Measurements from ENCODE around the gene HOXA6. TPM values are rescaled to one million over a fixed set of nuclear protein-coding genes. Genes with fewer than 3 reads are reported as not detected.

HOXA6 gene
- polyA plus RNA-seq, 1 donor from 2014 or later = 0.39 TPM

DNA sequence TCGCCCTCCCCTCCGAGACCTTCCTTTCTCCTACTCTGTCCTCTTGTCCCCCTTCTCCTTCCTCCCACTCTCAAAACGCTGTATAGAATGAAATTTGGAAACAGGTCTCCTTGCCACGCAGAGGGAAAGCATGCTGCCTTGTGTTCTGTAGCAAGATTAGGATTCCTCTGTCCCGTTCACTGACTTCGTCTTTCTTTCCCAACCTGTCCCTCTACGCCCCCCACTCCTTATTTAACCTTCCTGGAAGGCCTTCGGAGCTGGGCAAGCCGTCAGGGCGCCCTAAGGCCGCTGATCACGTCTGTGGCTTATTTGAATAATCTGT lies 16.4 kb upstream of the HOXA6 start:
- H3K27me3 Mint-ChIP-seq = peaks cover 52% of the 10 kb centered on the region
- H3K4me1 Mint-ChIP-seq = peaks cover 3 to 23% (median 6%) of the 10 kb centered on the region in 3 donors
- H3K9me3 Mint-ChIP-seq = peaks cover 0 to 10% (median 0%) of the 10 kb centered on the region in 3 donors
- peak overlapping the region; percentile 40 to 98 (median 60) for H3K27ac Mint-ChIP-seq
- H3K36me3 Mint-ChIP-seq = peaks cover 1% of the 10 kb centered on the region
- H3K4me3 Mint-ChIP-seq = peak overlapping the region in 2 of 4 donors; percentile 19 to 71

DNA sequence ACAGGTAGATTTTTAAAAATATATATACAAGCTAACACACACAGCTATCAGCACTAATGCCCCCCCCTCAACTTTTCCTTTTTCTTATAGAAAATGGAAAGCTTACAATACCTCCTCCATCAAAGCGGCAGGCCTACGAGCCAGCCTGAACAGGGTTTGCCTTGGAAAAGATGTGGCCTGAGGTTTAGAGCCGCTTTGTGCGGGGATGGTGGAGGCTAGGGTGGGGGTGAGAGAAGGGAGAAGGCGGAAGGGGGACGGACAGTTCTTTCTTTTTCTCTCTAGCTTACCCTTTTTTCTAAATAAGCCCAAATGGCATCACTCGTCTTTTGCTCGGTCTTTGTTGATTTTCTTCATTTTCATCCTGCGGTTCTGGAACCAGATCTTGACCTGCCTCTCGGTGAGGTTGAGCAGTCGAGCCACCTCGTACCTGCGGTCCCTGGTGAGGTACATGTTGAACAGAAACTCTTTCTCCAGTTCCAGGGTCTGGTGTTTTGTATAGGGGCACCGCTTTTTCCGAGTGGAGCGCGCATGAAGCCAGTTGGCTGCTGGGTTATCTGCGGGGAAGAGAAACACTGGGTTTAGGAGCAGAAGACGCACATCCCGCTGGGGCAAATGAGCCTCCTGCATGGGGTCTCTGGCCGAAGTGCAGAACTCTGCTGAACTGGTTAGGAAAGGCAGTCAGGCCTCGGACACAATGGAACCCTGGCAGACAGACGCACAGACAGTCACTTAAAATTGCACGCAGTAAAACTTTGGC lies 15.9 kb upstream of the HOXA6 start:
- Mint-ChIP-seq H3K27ac (peak overlapping the region; percentile 40 to 98 (median 60)), H3K9me3 (peaks cover 0 to 7% (median 0%) of the 10 kb centered on the region in 3 donors), H3K4me3 (peak overlapping the region in 1 of 4 donors; percentile 71), H3K4me1 (peaks cover 0 to 27% (median 8%) of the 10 kb centered on the region in 3 donors), H3K27me3 (peaks cover 51% of the 10 kb centered on the region), H3K36me3 (peaks cover 1% of the 10 kb centered on the region)

DNA sequence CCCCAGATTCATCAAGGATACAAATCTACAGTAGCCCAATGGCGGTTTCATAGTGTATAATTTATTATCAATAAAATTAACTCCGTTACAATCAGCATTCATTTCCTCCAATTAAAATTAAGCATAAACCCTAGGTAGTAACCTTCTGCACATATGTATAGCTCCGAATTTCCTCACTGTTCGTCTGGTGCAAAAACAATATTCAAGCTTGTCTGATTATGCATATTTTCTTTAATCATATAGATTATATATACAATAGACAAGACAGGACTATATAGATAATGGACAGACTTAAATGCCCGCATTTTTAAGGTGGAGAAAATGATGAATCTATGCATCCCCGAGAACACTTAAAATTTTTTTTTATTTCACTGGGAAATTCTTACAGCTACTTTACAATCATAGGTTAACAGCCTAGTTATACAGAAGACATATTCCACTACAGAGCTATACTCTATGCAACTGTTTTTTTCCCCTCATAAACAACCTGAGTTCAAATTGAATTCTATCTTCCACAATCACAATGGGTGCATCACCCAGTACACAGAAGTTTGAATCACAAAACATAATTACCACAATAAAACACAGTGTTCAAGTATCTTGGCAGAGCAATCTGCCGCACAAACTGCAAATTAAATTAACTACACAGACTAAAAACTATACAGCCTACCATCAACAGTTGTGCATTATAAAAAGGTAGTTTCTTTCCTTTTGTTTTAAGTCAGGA lies 15.2 kb upstream of the HOXA6 start:
- H3K9me3 Mint-ChIP-seq = peaks cover 0 to 11% (median 0%) of the 10 kb centered on the region in 3 donors
- peaks cover 2 to 35% (median 10%) of the 10 kb centered on the region in 3 donors for H3K4me1 Mint-ChIP-seq
- peaks cover 1% of the 10 kb centered on the region for H3K36me3 Mint-ChIP-seq
- peak overlapping the region in 1 of 4 donors; percentile 71 for H3K4me3 Mint-ChIP-seq
- H3K27me3 Mint-ChIP-seq = peaks cover 52% of the 10 kb centered on the region
- H3K27ac Mint-ChIP-seq = peak overlapping the region; percentile 40 to 98 (median 54)

DNA sequence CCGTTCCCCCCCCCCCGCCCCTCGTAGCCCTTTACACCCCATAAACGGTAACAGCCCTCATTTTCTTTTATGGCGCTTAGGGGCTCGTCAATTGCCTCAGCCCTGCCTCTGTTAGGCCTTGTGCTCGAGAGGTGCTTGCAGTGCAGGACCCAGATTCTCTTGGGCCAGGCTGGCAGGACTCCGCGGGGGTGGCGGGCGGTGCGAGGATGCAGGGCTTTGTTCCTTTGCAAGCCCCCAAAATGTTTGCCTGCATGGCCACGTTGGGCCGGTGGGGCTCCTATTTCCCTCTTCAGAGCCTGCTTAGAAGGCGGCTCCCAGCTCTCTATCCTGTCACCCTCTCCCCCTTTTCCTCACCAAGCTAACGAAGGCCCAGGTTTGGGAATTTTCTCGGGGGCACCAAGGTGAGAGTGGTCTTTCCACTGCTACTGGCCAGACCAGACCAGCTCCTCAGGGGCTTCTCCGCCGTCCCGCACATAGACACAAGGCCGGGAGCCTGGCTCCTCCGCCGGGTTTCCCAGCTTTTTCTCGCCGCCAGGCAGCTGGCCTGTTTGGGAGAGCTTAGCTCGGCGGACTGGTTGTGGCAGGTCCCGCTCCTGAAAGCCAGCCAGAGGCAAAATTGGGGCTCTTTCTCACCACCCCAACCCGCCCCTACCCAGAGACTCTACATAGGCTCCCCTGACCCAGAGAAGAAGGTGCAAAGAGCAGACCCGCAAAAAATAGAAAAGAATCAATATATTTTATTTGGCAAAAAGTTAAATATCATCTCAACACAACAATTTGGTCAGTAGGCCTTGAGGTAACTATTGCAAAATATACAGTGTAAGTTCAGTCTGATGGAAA lies 14.4 kb upstream of the HOXA6 start:
- peaks cover 0 to 14% (median 0%) of the 10 kb centered on the region in 3 donors for H3K9me3 Mint-ChIP-seq
- H3K27me3 Mint-ChIP-seq = peaks cover 51% of the 10 kb centered on the region
- peak overlapping the region in 2 of 3 donors; percentile 39 to 98 for H3K27ac Mint-ChIP-seq
- H3K4me3 Mint-ChIP-seq = peak overlapping the region in 2 of 4 donors; percentile 70 to 71
- peaks cover 1% of the 10 kb centered on the region for H3K36me3 Mint-ChIP-seq
- H3K4me1 Mint-ChIP-seq = peaks cover 3 to 35% (median 10%) of the 10 kb centered on the region in 3 donors

- Mint-ChIP-seq H3K36me3 (peaks cover 1% of the 10 kb centered on the region), H3K27me3 (peaks cover 55% of the 10 kb centered on the region), H3K9me3 (peaks cover 0 to 14% (median 0%) of the 10 kb centered on the region in 3 donors), H3K27ac (peak overlapping the region; percentile 92 to 98 (median 93)), H3K4me1 (peaks cover 3 to 35% (median 10%) of the 10 kb centered on the region in 3 donors), H3K4me3 (peak overlapping the region; percentile 77 to 94 (median 90))
These were observed 13.7 kb upstream of the HOXA6 start for GRCh38 chr7:27161214-27161720.

- peaks cover 55% of the 10 kb centered on the region for H3K27me3 Mint-ChIP-seq
- peak overlapping the region; percentile 92 to 98 (median 93) for H3K27ac Mint-ChIP-seq
- H3K4me3 Mint-ChIP-seq = peak overlapping the region; percentile 77 to 94 (median 90)
- peaks cover 4 to 35% (median 10%) of the 10 kb centered on the region in 3 donors for H3K4me1 Mint-ChIP-seq
- H3K9me3 Mint-ChIP-seq = peaks cover 0 to 10% (median 0%) of the 10 kb centered on the region in 3 donors
- H3K36me3 Mint-ChIP-seq = peaks cover 1% of the 10 kb centered on the region
These were observed 13.1 kb upstream of the HOXA6 start for GRCh38 chr7:27160546-27161213.

GRCh38 chr7:27160145-27160545 lies 12.6 kb upstream of the HOXA6 start:
- H3K9me3 Mint-ChIP-seq = peaks cover 0 to 13% (median 1%) of the 10 kb centered on the region in 3 donors
- H3K36me3 Mint-ChIP-seq = peaks cover 1% of the 10 kb centered on the region
- peaks cover 58% of the 10 kb centered on the region for H3K27me3 Mint-ChIP-seq
- peaks cover 6 to 39% (median 10%) of the 10 kb centered on the region in 3 donors for H3K4me1 Mint-ChIP-seq
- H3K4me3 Mint-ChIP-seq = peak overlapping the region; percentile 73 to 94 (median 88)
- peak overlapping the region; percentile 84 to 98 (median 92) for H3K27ac Mint-ChIP-seq

GRCh38 chr7:27159266-27160144 lies 11.9 kb upstream of the HOXA6 start:
- peaks cover 8 to 45% (median 14%) of the 10 kb centered on the region in 3 donors for H3K4me1 Mint-ChIP-seq
- peaks cover 0 to 15% (median 1%) of the 10 kb centered on the region in 3 donors for H3K9me3 Mint-ChIP-seq
- H3K36me3 Mint-ChIP-seq = no peaks in the 10 kb centered on the region
- H3K27me3 Mint-ChIP-seq = peaks cover 61% of the 10 kb centered on the region
- H3K4me3 Mint-ChIP-seq = peak overlapping the region; percentile 73 to 94 (median 88)
- H3K27ac Mint-ChIP-seq = peak overlapping the region; percentile 84 to 98 (median 92)

DNA sequence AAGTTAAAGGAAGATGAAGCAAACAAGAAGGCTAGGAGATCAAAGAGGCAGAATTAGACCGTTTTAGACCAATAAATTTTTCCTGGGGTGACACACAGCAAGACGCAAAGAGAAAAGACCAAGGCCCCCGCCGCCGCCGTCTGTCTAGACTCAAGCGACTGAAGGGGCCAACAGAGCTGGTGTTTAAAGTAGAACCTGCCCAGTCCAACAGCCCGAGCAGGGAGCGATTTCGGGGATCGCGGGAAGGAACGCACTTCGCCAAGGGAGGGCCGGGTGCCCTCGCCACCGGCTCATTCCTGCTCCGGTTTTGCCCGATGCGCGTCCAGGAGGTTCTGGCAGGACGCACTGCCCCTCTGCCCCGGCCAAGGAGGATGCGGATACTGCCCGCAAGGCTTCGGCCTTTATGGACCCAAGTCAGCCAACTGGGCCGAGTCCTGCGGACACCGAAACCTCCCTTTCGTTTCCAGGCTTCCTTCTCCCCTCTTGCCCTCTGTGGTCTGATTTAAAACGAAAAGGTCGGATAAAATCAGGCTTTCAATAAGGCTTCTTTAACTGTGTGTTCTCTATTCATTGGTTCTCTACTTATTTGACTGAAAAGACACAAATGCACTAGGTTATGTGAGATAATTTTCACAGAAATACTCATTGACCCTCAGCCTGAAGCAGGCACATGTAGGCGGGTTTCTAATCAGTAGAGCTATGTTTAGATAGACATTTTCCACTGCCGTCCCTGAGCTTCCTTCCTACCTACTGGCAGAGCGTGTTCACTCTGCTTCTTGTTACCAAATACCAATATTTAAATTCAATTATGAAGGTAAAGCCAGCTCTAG lies 11.1 kb upstream of the HOXA6 start:
- H3K4me1 Mint-ChIP-seq = peaks cover 8 to 51% (median 14%) of the 10 kb centered on the region in 3 donors
- H3K36me3 Mint-ChIP-seq = no peaks in the 10 kb centered on the region

GRCh38 chr7:27157702-27158431 lies 10.3 kb upstream of the HOXA6 start:
- peaks cover 61% of the 10 kb centered on the region for H3K27me3 Mint-ChIP-seq
- H3K9me3 Mint-ChIP-seq = peaks cover 0 to 17% (median 1%) of the 10 kb centered on the region in 3 donors
- H3K36me3 Mint-ChIP-seq = no peaks in the 10 kb centered on the region
- peaks cover 8 to 50% (median 14%) of the 10 kb centered on the region in 3 donors for H3K4me1 Mint-ChIP-seq
- H3K4me3 Mint-ChIP-seq = peak overlapping the region; percentile 54 to 89 (median 69)
- peak overlapping the region; percentile 91 to 98 (median 94) for H3K27ac Mint-ChIP-seq

More for the DNA sequence above, 11.1 kb upstream of the HOXA6 start:
- Mint-ChIP-seq H3K4me3 (peak overlapping the region; percentile 38 to 89 (median 50)), H3K27ac (peak overlapping the region; percentile 91 to 98 (median 94)), H3K9me3 (peaks cover 0 to 17% (median 1%) of the 10 kb centered on the region in 3 donors), H3K27me3 (peaks cover 66% of the 10 kb centered on the region)

DNA sequence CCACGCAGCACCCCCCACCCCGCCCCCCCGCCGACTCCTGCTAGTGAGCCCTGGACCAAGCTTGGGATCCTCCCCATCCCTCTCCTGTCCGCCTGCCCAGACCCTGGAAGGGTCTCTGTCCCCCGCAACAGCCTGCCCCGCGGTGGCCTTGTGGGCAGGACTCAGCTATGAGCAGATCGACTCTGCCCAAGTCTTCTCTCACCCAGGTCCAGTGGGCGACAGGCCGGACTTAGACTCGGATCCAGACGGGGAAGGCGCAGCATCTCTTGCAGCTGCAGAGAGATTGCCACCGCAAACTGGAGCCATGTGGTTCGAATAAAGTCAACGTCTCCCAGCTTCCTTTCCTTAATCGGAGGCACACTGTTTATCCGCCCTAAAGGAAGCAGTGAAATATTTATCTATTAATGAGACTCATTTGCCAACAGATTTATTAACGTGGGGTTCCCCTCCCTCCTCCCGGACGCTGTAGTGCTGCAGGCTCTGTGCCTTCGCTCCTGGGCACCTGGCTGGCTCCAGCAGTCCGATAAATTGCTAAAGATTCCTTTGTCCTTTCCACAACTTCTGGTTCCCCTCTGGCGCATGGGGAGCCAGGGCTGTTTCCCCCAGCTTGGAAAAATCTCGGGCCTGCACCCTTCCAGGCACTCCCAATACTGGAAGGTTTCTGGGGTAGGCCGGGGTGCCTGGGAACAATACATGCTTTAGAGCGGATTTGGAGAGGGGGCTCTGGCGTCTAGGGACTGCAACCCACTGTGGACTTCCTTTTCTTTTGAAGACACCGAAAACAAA lies 9.5 kb upstream of the HOXA6 start:
- H3K27ac Mint-ChIP-seq = peak overlapping the region; percentile 91 to 98 (median 92)
- peaks cover 8 to 45% (median 14%) of the 10 kb centered on the region in 3 donors for H3K4me1 Mint-ChIP-seq
- H3K27me3 Mint-ChIP-seq = peaks cover 65% of the 10 kb centered on the region
- H3K36me3 Mint-ChIP-seq = no peaks in the 10 kb centered on the region
- H3K9me3 Mint-ChIP-seq = peaks cover 0 to 17% (median 1%) of the 10 kb centered on the region in 3 donors
- H3K4me3 Mint-ChIP-seq = peak overlapping the region; percentile 30 to 89 (median 61)

All from IgD-negative memory B cell (primary cell).